ACHN (cell line): ENCODE results near the gene FAM186B.
"Not testable (repeated sequence)": the region's sequence is repeated elsewhere in the genome, so short reads cannot be mapped to it uniquely, and the experiment has no call there.

ENCODE experiments used
- DNase-seq: peaks from one replicate; pipeline ENCODE4 v3.0.0-alpha.2; 2015
- in situ Hi-C: cut with HindIII; loops from 2 replicates; pipeline ENCODE4 v1.10.0; 2017; ENCODE audit warnings: low sequenced_read_pairs, low pct_ligation_motif_present, low pct_unique_long_range_greater_than_20kb

FAM186B gene

GRCh38 chr12:49618576-49618975 is 13.1 kb upstream of the FAM186B start:
- in situ Hi-C loops = no loop called here
- no peak for DNase-seq

- DNase-seq = no peak
- in situ Hi-C loops = no loop called here
Measured at GRCh38 chr12:49616533-49617219, 11.2 kb upstream of the FAM186B start.

- in situ Hi-C loops = no loop called here
- DNase-seq = no peak
Measured at GRCh38 chr12:49615725-49616124, 10.3 kb upstream of the FAM186B start.

- DNase-seq = no peak
- in situ Hi-C loops = no loop called here
Measured at GRCh38 chr12:49612210-49612609, 6.8 kb upstream of the FAM186B start.

- in situ Hi-C loops, DNase-seq: not testable (repeated sequence)
Measured at GRCh38 chr12:49610785-49611184, 5.3 kb upstream of the FAM186B start.

GRCh38 chr12:49609875-49610154 is 4.4 kb upstream of the FAM186B start:
- in situ Hi-C loops = no loop called here
- no peak for DNase-seq

GRCh38 chr12:49609059-49609874 is 3.8 kb upstream of the FAM186B start:
- in situ Hi-C loops = no loop called here
- DNase-seq = no peak

GRCh38 chr12:49604856-49605255 is 583 bp downstream of the FAM186B start:
- in situ Hi-C loops = no loop called here
- DNase-seq = no peak

GRCh38 chr12:49603721-49604120 is 1.7 kb downstream of the FAM186B start:
- DNase-seq = no peak
- in situ Hi-C loops = no loop called here

- in situ Hi-C loops = no loop called here
- DNase-seq = no peak
Measured at GRCh38 chr12:49599961-49600360, 5.5 kb downstream of the FAM186B start.

- in situ Hi-C loops = no loop called here
- no peak for DNase-seq
Measured at GRCh38 chr12:49598527-49598926, 6.9 kb downstream of the FAM186B start.

GRCh38 chr12:49588721-49589516 is 16.5 kb downstream of the FAM186B start:
- in situ Hi-C loops = no loop called here
- no peak for DNase-seq

- DNase-seq = no peak
- in situ Hi-C loops = no loop called here
Measured at GRCh38 chr12:49588281-49588680, 17.2 kb downstream of the FAM186B start.

GRCh38 chr12:49587174-49587908 is 18.1 kb downstream of the FAM186B start:
- in situ Hi-C loops = no loop called here
- DNase-seq = no peak

- in situ Hi-C loops = no loop called here
- no peak for DNase-seq
Measured at GRCh38 chr12:49585477-49586459, 19.7 kb downstream of the FAM186B start.

GRCh38 chr12:49584591-49584990 is 20.8 kb downstream of the FAM186B start:
- in situ Hi-C loops = no loop called here
- no peak for DNase-seq

GRCh38 chr12:49583366-49584094 is 21.9 kb downstream of the FAM186B start:
- DNase-seq = no peak
- in situ Hi-C loops = no loop called here
